Central memory CD4-positive, alpha-beta T cell (primary cell): Measurements from ENCODE around the gene APPBP2.
"Not testable (repeated sequence)": the region's sequence is repeated elsewhere in the genome, so short reads cannot be mapped to it uniquely, and the experiment has no call there.

Experiments
- DNase-seq: peaks from one replicate; pipeline ENCODE4 v3.0.0; 2022
- total RNA-seq, 3 experiments: gene quantifications; one replicate each; lab custom pipeline; 2026; lab: John Stamatoyannopoulos, UW

The APPBP2 gene
- 54.6 to 107 (median 58.6) reads per million in 3 experiments for total RNA-seq

DNA sequence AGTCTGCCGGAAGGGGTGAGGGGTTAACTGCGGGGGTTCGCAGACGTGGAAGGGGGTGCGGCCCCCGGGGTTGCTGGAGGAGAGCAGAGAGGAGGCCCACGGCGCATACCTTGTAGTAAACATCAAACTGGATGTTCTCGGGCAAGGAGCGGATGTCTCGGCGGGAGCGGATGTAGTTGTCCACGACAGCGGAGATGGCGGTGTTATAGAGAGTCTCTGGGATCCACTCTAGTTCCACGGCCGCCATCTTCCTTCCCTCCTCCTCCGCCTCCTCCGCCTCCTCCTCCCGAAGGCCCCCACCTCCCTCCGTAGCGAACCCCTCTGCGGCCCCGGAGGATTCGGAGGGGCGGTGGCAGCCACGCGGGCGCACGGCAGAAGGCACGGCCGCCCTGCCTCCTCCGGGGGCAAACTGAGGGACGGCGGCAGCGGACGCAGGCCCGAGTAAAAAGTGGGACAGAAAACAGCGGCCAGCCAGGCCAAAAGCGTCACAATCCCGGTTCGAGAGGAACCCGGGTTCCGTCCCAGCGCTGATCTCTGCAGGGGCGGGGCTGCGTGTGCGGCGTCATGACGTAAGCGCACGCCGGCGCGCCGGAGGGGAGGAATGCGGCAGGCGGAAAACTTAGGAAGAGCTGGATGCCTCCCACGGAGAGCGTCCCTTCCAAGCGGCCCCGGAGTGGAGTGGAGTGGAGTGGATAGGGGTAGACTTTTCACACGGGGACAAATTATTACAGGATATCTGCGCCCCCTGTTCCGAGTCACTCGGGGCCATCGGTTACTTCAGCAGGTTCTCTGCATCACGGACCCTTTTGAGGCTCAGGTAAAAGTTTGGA lies at the start of gene APPBP2:
Gene APPBP2, minus strand, starts transcription at position 558 of the 830 bp plus-strand sequence. Its CDS starts 311 bp downstream, at position 247.
- peak; percentile 76 for DNase-seq

- no peak for DNase-seq
These were observed 47.4 kb upstream of the APPBP2 start for GRCh38 chr17:60573236-60574051.

DNA sequence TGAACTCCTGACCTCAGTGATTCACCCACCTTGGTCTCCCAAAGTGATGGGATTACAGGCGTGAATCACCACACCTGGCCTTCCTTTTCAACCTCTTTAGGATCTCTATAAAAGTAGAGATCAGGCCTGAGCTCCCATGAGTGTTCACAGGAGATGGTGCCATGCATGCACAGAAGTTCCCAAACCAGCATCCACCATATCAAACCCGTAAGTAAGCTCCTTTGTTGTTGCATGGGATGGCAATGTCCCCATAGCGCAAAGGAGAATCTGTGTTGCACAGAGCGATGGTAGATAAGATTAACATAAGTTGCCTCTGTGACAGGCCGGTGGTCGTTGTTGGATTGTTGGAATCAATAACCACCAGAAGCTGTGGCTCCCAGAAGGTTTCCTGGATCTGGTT lies 39.2 kb upstream of the APPBP2 start:
- no peak for DNase-seq

- no peak for DNase-seq
These were observed 37.7 kb upstream of the APPBP2 start for GRCh38 chr17:60563743-60564142.

GRCh38 chr17:60562421-60562820 lies 36.4 kb upstream of the APPBP2 start:
- DNase-seq, result no peak

DNA sequence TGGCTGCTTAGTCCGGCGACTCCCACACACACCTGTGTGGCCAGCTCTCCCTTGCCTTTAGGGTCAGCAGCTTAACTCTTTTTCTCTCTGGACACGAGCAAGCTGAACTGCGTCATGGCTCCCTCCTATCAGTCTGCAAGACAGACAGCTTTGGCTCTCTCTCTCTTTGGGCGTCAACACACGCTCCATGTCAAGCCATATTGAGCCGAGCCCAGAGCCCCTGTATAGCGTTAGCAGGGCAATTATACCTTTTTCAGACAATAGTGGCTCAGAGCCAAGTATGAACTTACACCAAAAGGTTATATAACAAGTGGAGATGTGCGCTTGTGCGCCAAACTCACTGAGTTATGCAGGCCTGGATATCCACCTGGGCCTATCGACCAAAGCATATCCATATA lies 34.8 kb upstream of the APPBP2 start:
- DNase-seq, result no peak

GRCh38 chr17:60559995-60560859 lies 34.2 kb upstream of the APPBP2 start:
- no peak for DNase-seq

DNA sequence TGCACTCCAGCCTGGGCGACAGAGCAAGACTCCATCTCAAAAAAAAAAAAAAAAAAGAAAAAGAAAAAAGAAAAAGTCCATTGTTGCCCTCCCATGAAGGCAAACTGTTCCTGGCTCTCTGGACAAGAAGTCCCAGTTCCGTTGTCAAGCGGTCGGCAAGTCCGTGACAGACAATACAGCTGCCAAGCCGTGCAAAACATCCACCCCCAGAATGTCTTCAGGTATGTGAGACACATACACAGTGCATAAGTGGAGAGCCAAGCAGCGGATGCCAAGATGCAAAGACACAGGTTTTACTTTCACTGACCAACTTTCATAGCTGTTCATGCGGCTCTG lies 33.6 kb upstream of the APPBP2 start:
- DNase-seq, result no peak

GRCh38 chr17:60557805-60558204 lies 31.8 kb upstream of the APPBP2 start:
- no peak for DNase-seq

DNA sequence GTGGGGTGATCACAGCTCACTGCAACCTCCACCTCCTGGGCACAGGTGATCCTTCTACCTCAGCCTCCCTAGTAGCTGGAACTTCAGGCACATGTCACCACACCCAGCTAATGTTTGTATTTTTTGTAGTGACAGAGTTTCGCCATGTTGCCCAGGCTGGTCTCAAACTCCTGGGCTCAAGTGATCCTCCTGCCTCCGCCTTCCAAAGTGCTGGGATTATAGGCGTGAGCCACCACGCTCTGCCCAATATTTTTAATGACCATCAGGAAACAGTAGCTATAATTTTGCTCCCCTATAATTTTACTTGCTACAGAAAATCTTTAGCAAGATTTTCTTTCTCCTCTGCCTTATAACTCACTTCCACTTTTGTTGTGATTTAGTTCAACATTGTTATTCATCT lies 29.7 kb upstream of the APPBP2 start:
- DNase-seq, result no peak

DNA sequence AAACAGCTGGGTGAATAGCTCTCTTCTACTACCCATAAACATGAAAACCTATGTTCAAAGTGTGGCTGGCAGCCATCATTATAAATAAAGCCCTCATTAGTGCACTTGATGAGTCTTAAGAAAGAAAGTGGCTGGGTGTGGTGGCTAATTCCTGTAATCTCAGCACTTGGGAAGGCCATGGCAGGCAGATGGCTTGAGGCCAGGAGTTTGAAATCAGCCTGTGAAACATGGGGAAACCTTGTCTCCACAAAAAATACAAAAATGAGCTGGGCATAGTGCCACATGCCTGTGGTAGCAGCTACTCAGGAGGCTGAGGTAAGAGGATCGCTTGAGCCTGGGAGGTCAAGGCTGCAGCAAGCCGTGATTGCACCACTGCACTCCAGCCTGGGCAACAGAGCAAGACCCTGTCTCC lies 28.3 kb upstream of the APPBP2 start:
- DNase-seq, result no peak

GRCh38 chr17:60552255-60552654 lies 26.2 kb upstream of the APPBP2 start:
- DNase-seq, result not testable (repeated sequence)

DNA sequence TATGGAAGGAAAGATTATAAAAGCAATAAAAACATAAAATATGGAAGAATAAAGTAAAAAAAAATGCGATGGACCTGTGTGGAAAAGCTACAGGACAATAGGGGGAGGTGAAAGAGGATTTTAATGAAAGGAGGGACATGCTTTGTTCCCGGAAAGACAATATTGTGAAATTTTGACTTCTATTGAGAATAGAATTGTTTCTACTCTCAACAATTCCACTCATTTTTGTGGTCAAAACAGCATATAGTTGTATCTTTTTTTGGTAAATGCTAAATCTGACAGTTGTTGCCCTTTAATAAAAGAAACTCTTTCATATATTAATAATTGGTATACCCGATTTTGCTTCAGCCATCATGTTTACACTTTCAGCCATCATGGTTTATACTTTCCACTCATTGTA lies 22.9 kb upstream of the APPBP2 start:
- DNase-seq, result no peak

GRCh38 chr17:60545465-60546191 lies 19.6 kb upstream of the APPBP2 start:
- no peak for DNase-seq

DNA sequence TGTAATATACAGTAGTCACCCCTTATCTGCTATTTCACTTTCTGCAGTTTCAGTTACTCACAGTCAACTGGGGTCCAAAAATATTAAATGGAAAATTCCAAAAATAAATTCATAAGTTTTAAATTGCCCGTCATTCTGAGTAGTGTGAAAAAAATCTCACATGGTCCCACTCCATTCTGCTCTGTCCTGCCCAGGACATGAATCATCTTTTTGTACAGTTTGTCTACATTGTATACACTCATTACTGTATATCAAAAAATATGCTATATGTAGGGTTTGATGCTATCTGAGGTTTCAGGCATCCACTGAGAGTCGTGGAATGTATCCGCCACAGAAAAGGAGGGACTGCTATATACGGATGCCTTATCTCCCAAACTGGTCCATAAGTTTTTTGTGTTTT lies 16.0 kb upstream of the APPBP2 start:
- DNase-seq, result no peak

DNA sequence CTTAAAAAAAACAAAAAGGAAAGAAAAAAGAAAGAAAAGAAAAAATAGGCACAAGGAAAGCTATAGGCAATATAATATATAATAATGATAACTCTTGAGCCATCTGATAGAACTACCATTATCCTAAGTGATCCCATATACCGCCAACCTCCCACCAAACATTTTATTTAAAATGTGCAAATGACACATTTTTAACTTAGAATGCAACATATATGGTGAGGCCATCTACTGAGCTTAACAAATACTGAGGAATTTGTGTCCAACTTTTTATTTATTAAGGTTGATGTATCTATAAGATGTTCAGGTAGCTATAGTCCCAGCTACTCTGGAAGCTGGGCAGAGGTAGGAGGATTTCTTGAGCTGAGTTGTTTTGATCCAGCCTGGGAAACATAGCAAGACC lies 14.4 kb upstream of the APPBP2 start:
- no peak for DNase-seq

- no peak for DNase-seq
These were observed 13.8 kb upstream of the APPBP2 start for GRCh38 chr17:60539807-60540206.

GRCh38 chr17:60538726-60539125 lies 12.7 kb upstream of the APPBP2 start:
- DNase-seq, result no peak

DNA sequence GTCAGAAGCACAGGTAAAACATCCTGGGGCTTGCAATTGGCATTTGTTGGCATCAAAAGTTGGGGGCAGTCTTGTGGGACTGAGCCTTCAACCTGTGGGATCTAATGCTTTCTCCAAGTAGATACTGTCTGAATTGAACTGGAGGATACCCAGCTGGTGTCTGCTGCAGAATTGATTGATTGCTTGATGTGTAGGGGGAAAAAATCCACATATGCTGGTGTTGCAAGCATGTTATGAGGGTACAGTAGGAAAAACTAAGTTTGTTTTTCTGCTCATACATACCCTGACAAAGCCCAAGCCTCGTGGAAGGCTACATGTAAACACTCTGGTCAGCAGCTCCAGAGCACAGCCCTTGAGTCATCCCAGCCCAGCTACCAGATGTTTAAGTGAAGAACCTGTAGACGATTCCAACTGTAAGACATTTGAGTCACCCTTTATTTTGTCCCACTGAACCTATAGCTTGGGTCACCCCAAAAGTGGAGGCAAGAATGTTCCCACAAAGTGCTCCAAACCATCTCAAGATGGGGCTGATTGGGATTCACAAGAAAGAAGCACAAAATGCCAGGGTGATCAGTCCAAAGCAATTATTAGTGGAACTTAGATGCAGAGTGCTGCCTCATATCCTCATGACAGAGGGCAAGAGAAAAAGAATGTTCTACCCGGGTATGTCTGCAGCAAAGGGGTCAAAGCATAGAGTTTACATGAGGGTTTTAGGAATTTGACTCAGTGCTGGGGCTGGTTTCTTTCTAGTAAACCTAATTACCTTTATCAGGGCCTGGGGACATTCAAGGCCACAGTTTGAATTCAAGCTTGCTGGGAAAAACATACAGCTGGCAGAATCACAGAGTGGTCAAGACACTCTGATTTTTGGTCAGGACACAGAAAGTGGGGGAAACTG lies 9.6 kb upstream of the APPBP2 start:
- DNase-seq, result no peak

DNA sequence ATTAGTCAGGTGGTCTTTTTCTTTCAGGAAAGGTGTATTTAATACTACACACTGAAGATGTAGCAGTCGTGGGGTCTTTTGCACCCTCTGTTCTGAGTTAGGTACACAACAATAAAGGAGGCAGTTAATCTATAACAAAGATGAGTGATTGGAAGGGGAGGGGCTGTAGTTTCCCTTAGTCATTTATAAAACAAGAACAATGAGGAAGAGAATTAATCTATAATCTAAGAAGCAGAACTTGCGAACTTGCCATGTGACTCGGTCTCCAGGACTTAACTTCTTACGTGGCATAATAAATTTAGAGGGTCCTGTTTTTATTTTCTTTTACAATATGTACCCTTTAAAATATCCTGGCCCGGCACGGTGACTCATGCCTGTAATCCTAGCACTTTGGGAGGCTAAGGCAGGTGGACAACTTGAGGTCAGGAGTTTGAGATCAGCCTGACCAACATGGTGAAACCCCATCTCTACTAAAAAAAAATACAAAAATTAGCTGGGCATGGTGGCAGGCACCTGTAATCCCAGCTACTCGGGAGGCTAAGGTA lies 8.6 kb upstream of the APPBP2 start:
- DNase-seq, result no peak

DNA sequence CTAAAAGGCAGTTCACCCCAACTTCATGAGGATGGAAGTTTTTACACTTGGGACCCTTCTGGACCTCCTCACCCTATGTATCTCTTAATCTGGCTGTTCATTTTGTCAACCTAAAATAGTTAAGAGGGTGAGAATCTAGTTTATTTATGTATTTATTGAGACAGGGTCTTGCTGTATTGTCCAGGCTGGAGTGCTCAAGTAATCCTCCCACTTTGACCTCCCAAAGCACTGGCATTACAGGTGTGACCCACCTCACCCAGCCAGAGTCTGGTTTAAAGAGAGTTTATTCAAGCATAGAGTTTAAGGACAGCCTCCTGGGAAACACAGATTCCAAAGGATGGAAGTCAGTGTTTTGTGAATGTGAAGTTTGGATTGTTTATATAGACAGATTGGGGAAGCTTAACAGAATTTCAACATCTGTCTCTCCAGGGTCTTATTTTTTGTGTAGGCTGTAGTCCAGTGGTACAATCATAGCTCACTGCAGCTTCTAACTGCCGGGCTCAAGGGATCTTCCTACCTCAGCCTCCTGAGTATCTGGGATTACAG lies 8.0 kb upstream of the APPBP2 start:
- no peak for DNase-seq
